ENCODE data around the gene EPB41L3.

GRCh38 chr18:5413447-5413846 lies 130.3 kb downstream of the EPB41L3 start:
- TF ChIP-seq POLR2A (IDR thresholded peaks at IDR 0.05) (no peak), CTCF (IDR thresholded peaks at IDR 0.05) (no peak)
